HG02588 (cell line): ENCODE measurements around the gene SLC7A9.

Source experiments
- ATAC-seq: cut with Tn5 transposase; IDR thresholded peaks from one replicate; pipeline ENCODE4 v1.9.1; 2021; ENCODE audit warnings: mild to moderate bottlenecking, moderate library complexity; ENCODE audit not compliant: unreplicated experiment

SLC7A9 gene

DNA sequence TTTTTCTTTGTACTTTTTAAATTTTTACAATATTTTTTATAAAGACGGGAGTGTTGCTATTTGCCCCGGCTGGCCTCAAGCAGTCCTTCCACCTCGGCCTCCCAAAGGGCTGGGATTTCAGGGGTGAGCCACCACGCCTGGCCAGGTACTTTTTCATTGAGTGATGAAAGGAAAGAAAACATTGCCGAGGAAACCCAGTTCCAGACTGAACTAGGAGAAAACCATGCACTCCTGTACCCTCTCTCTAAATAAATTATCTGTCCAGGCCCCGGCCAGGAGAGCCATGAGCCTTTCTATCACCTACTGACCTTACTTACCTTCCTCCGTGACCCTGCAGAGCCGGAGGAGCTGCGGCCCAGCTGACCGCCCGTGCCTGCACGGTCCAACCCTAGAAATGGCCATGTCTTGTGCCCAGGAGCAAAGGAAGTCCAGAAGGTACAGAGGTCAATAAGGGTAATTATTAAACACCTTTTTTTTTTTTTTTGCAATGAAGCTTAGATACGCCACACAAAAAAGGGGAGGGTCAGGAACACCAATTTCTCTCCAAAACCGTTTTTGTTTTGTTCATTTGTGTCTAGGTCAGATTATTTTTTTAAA, at the start of gene SLC7A9:
Gene SLC7A9, minus strand, starts transcription at position 399 of the 597 bp plus-strand sequence. CDS start 1,233 bp downstream, outside the sequence.
- no peak for ATAC-seq

DNA sequence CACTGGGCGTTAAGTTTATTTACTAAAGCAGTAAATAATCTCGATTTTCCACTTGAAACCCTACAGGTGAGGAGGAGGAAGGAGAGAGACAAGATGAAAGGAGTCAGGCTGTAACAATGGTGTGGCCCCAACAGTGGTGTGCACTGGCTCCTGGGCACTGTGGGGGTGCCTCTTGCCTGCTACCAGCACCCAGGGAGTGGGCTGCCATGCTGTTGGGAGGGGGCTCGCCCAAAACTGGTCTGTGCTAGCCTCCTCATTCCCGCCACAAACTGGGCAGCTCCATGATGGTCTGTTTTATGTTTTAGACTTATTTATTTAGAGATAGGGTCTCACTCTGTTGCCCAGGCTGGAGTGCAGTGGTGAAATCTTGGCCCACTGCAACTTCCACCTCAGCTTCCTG, 49.8 kb upstream of the SLC7A9 start:
- ATAC-seq, result no peak

DNA sequence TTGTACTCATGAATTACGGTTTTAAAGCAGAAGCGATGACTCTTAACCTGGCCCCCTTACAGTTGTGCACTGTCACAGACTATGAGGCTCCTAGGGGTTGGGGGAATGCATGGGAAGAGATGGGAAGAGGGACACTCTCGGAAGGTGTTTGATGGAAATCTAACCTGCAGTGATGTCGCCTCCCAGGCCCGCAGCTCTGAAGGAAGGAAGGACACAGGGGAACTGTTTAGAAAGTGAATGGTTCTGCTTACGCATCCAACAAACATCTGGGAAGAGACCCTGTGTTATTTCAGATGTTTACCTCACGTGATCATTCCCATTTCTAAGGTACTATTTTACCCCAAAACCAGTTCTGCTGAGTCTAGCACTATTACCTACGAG, 48.0 kb upstream of the SLC7A9 start:
- no peak for ATAC-seq

DNA sequence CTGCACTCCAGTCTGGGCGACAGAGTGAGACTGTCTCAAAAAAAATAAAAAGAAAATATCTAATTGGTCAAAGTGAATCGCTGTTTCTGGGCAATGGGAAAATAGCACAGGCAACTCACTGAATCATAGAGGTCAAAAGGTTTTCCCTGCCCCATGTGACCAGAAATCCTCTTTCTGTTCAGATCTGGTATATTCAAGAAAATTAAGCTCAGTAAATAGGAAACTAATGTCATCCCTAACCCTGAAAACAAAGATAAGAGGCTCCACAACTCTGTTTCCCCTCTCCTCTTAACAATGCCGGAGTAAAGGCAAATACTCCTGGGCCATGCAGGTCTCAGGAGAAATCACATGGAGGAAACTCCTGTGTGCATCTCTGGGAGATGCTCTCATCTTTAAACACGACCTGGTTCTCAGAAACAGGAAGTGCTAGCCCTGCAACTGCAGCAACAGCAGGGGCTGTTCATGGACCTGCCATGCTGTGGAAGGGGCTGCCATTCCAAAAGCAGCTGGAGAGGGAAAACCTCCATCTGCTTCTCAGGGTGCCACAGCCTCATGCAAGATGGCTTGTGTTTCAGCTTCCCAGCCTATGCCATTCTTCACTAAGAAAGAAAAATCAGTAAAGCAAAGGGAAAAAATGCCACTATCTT, 47.5 kb upstream of the SLC7A9 start:
- no peak for ATAC-seq

DNA sequence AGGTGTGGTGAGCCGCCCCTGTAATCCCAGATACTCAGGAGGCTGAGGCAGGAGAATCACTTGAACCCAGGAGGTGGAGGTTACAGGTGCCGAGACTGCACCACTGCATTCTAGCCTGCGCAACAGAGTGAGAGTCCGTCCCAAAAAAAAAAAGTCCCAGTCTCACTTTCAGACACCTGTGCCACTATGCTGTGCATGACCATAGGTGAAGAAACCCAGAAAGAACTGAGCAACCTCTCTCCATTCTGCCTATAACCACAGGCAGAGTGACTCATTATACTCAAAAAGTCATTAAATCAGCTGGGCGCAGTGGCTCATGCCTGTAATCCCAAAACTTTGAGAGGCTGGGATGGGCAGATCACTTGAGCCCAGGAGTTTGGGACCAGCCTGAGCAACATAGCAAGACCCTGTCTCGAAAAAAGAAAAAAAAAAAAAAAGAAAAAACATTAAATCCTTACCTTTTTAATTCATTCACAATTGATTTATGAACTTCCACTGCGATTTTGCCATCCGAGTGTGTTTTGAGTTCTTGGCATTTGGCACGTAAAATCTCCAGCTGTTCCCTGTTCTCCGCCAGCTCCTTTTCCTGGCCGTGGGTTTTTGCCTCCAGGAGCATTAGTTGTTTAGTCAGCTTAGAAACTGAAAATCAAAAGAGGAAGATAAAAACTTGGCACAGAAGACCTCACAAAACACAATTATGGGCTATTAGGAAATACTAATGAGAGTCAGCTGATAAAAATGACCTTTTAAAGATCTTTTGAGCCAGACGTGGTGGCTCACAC, 45.5 kb upstream of the SLC7A9 start:
- ATAC-seq, result no peak

DNA sequence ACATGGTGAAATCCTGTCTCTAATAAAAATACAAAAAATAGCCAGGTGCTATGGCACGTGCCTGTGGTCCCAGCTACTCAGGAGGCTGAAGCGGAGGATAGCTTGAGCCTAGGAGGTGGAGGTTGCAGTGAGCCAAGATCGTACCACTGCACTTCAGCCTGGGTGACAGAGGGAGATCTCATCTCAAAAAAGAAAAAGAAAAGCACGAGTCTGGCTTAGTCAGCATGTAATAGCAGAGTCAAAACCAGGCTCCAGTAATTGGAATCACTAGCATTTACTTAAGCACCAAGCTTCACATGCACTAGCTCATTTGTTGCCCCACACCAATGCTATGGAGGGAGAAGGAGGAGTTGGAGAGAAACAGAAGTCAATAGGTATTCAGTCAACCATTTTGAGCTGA, 41.9 kb upstream of the SLC7A9 start:
- no peak for ATAC-seq

DNA sequence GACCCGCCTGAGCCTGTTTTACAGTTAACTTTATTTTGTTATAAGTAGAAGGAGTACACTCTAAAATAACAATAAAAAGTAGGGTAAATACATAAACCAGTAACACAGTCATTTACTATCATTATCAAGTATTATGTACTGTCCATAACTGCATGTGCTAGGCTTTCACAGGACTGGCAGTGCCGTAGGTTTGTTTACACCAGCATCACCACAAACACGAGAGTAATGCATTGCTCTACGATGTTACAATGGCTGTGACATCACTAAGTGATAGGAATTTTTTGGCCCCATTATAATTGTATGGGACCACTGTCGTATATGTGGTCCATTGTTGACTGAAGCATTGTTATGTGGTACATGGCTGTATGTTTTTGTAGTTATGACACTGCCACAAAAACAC, 41.3 kb upstream of the SLC7A9 start:
- ATAC-seq, result no peak

DNA sequence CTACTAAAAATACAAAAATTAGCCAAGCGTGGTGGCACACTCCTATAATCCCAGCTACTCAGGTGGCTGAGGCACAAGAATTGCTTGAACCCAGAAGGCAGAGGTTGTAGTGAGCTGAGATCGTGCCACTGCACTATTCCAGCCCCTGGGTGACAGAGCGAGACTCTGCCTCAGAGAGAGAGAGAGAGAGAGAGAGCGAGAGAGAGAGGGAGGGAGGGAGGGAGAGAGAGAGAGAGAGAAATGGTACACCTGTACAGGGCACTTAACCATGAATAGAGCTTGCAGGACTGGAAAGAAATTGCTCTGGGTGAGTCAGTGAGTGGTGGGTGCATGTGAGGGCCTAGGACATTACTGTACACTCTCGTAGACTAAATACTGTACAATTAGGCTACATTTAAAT, 40.5 kb upstream of the SLC7A9 start:
- no peak for ATAC-seq

DNA sequence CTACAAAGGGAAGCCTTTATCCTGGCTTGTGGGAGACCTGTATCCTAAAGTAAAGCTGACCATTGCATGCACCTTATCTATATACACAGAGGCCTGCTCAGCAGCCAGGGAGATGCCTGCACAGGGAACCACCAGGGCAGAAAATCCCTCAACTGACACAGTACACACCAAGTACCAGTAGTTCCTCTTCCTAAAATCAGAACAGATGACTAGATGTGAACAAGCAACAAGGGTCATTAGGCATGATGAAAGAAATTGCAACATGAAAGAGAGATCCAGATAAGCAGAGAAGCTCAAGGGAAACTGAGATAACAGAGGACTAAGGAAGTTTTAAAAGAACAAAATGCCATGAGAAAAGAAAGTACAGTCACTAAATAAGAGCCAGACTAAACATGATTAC, 39.7 kb upstream of the SLC7A9 start:
- ATAC-seq, result no peak

DNA sequence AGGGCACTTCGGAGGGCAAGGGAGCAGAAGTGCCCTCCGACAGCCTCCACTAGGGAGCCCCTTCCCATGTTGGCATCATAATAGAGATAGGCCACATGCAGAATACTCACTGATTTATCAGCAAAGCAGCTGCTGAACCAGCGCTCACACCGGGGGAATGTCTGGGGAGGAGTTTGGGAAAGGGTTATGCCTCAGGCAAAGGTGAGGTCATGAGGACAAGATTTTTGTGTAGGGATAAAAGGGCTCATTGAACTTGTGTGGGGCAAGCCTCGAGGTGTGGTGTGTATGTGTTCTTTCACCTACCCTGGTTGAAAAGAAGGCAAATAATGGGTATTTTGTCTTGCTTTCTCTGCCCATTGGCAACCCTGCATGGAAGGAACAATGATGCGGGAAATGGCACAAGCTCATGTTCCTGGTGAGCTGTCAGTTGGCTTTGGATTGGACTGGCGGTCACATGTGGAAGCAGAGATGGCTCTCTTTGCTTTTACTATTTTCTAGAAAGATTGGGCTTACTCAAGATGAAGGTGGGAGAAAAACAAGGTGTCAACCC, 39.1 kb upstream of the SLC7A9 start:
- ATAC-seq, result no peak

DNA sequence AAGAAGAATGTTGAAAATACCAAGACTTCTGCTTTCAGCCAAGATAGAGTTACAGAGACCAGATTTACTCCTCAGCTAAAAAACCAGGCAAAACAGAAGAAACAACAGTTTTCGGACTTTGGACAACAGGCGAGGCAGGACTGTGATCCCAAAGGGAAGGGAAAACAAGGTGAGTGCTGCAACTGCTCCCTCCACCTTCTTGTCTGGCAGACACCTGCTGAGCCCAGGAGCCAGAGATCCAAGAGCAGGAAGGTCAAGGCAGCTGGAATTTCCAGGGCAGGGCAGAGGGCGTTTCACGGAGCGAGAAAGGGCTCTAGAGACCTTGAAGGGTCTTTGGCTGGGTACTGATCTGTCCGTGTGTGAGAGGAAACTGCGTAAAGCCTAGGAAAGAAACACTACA, 32.9 kb upstream of the SLC7A9 start:
- ATAC-seq, result no peak

DNA sequence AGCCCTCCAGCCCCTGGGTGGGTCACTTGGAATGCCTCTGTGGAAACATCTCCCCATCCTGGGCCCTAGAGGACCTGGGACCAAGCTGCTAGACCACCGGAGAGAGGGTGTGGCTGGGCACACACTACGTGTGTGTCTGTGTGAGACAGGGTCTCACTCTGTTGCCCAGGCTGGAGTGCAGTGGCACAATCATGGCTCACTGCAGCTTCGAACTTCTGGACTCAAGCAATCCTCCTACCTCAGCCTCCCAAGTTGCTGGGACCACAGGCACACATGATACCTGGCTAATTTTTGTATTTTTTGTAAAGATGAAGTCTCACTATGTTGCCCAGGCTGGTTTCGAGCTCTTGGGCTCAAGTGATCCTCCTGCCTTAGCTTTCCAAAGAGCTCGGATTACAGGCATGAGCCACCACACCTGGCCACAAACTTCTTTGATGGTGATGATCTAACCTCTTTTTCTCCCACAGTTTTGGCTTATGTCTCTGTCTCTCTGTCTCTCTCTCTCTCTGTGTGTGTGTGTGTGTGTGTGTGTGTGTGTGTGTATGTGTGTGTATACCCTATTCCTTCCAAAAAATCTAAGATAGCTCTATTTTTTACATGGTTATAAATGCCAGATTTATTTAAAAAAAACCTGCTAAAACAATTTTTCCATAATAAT, 32.1 kb upstream of the SLC7A9 start:
- ATAC-seq, result no peak

DNA sequence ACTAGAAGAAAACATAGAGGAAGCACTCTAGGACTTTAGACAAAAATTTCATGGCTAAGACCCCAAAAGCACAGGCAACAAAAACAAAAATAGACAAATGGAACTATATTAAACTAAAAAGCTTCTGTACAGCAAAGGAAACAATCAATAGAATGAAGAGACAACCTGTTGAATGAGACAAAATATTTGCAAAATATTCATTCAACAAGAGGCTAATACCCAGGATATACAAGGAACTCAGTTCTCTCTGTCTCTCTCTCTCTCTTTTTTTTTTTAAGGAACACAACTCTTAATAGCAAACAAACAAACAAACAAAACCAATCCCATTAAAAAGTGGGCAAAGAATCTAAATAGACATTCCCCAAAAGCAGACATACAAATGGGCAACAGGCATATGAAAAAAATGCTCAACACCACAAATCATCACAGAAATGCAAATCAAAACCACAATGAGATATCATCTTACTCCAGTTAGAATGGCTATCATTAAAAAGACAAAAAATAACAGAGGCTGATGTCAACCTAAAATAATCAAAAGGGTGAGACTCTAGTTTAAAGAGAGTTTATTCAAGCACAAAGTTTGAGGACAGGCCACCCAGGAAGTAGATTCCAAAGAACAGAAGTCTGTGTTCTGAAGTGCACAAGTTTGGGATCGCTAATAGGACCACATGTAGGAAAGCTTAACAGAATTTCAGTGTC, 27.1 kb upstream of the SLC7A9 start:
- no peak for ATAC-seq

DNA sequence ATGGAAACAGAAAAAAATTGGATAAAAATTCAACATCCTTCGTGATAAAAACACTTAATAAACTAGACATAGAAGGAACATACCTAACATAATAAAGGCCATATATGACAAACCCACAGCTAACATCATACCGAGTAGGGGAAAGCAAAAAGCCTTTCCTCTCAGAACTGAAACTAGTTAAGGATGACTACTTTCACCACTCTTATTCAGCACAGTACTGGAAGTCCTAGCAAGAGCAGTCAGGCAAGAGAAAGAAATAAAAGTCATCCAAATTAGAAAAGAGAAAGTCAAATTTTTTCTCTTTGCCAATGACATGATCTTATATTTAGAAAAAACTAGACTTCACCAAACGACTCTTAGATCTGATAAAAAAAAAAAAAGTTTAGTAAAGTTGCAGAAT, 25.8 kb upstream of the SLC7A9 start:
- ATAC-seq, result no peak

DNA sequence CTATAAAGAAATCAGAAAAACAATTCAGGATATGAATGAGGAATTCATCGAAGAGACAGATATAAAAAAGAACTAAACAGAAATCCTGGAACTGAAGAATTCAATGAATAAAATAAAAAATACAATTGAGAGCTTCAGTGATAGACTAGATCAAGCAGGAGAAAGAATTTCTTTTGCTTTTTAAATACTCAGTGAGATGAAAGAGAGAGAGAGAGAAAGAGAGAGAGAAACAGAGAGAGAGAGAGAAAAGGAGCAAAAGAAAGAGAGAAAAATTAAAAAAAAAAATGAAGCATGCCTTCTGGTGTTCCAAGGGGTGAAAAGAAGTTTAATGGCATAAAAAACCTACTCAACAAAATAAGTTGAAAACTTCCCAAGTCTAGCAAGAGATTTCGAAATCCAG, 22.0 kb upstream of the SLC7A9 start:
- no peak for ATAC-seq

DNA sequence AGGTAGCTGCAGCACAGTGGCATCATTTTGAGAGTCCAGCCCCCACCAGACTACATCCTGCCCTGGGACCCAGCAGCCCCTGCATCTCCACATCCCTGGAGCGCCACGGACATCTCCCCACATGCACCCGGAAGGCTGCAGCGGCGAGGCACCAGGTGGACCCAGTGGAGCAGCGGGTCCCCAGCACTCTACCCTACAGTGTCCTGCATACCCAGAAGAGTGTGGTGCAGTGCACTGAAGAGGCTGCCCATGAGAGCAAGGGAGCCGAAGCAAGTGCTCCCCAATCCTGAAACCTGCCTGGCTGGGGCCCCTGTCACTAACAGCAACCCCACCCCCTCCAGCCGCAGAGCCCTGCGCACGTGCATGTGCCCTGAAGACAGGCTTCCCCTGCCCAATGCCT, 21.3 kb upstream of the SLC7A9 start:
- ATAC-seq, result no peak

DNA sequence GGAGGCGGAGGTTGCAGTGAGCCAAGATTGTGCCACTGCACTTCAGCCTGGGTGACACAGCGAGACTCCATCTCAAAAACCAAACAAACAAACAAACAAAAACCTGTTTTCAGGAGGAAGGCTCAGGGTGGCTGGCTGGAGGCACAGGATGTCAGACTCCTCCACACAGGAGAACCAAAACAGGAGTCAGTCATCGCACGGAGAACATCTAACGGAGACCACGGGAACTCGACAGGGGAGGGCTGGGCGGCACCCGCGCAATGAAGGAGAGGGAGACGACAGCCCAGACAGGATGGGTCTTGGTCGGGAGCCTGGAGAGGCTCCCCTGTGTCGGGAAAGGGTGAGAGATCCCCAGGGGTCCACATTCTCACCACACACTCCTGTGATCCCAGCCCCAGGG, 20.8 kb upstream of the SLC7A9 start:
- ATAC-seq, result no peak

DNA sequence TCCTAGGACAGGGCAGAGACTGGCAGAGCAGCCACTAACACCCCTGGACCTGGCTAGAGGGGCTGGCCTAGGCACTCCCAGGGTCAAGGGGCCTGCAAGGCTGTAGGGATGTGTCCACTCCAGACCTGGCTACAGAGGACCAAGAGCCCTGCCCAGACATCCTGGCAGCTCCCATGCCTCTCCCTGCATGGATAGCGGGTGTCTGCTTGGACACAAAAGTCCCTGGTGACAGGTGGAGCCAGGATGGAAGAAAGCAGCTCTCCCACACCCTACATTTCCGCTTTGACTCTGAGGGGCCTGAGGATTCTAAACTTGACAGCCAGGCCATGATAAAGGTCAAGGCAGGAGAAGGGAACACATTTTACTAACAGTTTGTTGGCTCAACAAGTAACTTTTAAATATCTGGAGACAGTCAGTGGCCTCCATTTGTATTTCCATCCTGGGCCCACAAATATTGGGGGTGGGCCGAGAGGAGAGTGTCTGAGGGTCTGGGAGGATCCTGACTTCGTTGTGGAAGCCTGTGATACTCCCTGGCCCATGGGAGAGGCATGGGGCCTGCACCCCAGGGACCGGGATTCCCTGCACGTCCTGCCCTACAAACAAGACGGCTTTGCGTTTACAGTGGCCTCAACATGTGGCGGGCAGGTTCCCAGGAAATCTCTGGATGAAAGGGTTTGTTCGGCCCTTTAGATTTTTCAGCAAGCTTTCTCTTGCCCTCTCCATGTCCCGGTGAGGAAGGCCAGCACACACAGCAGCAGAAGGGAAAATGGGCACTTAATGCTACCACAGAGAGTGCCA, 19.8 kb upstream of the SLC7A9 start:
- no peak for ATAC-seq

DNA sequence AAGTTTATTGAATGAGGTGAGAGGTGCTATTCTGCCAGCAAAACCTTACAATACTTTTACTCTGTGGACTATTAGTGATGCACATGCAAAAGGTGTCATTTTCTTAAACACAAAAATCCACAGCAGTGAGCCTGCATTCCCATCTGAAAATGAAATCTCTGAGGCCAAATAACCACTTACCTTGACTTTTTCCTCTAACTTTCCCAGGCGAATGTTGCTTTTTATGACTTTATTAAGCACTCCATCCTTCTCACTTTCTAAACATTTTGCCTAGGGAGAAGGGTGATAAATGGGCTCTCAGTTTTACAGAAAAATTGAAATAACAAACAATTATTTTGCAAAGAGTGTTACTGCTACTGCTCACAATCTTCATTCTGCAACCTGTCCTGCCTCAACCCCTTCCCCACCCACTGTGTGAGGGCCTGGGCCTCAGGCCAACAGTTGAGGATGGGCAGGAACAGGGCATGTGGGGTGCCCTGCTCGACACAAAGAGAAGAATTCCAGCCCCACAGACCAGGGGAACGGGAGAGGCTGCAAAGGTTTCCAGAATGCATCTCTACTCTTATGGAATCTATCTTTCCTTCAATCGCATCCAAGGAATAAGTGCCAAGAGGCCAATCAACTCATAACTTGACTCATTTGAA, 18.1 kb upstream of the SLC7A9 start:
- no peak for ATAC-seq

DNA sequence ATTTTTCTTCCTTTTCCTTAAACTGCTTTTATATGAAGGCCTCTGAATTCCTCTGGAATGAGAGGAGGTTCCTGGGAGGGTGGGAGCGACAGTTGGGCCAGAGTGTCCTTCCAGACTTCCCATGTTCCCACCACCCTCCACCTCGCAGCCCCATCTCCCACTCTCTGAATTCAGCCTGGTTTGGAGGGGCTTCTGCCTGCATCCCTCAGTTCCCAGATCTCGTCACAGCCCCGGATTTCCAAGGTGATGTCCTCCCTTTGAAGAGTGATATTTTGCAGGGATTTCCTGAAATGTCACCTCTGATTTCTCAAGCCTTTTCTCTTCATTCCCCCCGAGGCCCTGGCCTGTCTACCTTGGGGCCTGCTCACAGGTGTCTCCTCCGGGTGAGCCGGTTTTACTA, 16.7 kb upstream of the SLC7A9 start:
- no peak for ATAC-seq
